ENCODE measurements around the gene COQ8B. TPM values are rescaled to one million over a fixed set of nuclear protein-coding genes. Genes with fewer than 3 reads are reported as not detected.

The COQ8B gene
- total and polyA plus RNA-seq, 2 of the 4 experiments (the other 2 are of a cell fraction): 14.9 to 23.2 TPM

DNA sequence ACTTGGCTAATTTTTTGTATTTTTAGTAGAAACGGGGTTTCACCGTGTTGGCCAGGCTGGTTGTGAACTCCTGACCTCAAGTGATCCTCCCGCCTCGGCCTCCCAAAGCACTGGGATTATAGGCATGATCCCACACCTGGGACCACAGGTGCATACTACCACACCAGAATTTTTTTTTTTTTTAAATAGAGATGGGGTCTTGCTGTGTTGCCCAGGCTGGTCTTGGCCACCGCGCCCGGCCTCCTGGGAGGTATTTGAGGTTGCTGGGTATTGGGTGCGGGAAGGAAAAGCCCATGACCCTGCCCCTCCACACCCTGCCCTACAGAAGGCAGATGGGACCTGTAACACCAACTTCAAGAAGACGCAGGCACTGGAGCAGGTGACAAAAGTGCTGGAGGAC is 20.0 kb upstream of the COQ8B start:
- Histone ChIP-seq H2BK15ac (ENCODE audit: low read depth, low read length) (no peak overlapping the region), H2BK5ac (ENCODE audit: low read depth, low read length, poor library complexity, severe bottlenecking) (no peak overlapping the region), H3K14ac (replicated peaks; ENCODE audit: low read depth, low read length) (no peak overlapping the region), H3K4me3 (ENCODE audit: insufficient read depth, low read depth, low read length) (no peak overlapping the region), H3K27ac (ENCODE audit: insufficient read depth, low read length) (no peak overlapping the region), H3K27me3 (ENCODE audit: control insufficient read depth, insufficient read depth, low read length) (no peaks in the 10 kb centered on the region), H2BK120ac (ENCODE audit: low read depth, low read length) (no peak overlapping the region), H3K79me1 (ENCODE audit: low read depth in 1 of 2, low read length in 2 of 2) (no peaks in the 10 kb centered on the region; a peak in 1 of 4 replicates), H3K9ac (ENCODE audit: low read depth, low read length) (no peak overlapping the region), H2AK9ac (replicated peaks; ENCODE audit: low read depth, low read length, poor library complexity) (no peak overlapping the region), H3K9me1 (ENCODE audit: insufficient read depth, low read length) (no peaks in the 10 kb centered on the region), H3K18ac (ENCODE audit: low read depth, low read length) (no peak overlapping the region), H2BK20ac (ENCODE audit: low read depth, low read length) (no peak overlapping the region), H3K4me2 (ENCODE audit: low read depth, low read length) (no peak overlapping the region), H3K4me1 (ENCODE audit: control insufficient read depth, insufficient read depth, low read length) (no peaks in the 10 kb centered on the region), H2AK5ac (ENCODE audit: low read depth, low read length) (no peak overlapping the region), H3K23ac (ENCODE audit: low read depth, low read length) (no peak overlapping the region), H2AFZ (replicated peaks; ENCODE audit: low read length, poor library complexity) (no peak overlapping the region), H3K4ac (ENCODE audit: low read depth, low read length) (no peak overlapping the region), H3K56ac (ENCODE audit: extremely low read depth, insufficient read depth, low read length) (no peak overlapping the region), H4K20me1 (ENCODE audit: insufficient read depth, low read length) (no peaks in the 10 kb centered on the region), H3K9me3 (ENCODE audit: control insufficient read depth, insufficient read depth, low read length) (no peaks in the 10 kb centered on the region), H4K5ac (ENCODE audit: low read depth, low read length) (no peak overlapping the region), H3K36me3 (ENCODE audit: control insufficient read depth, insufficient read depth, low read length) (peaks cover 53% of the 10 kb centered on the region), H4K91ac (ENCODE audit: insufficient read depth, low read depth, low read length) (no peak overlapping the region), H4K8ac (ENCODE audit: low read depth in 2 of 2, low read length in 2 of 2) (no peak overlapping the region)
- in situ Hi-C loops (cut with MboI; ENCODE audit: low sequenced_read_pairs): no loop called here
- dilution Hi-C loops (cut with HindIII; ENCODE audit: low sequenced_read_pairs, unreplicated experiment): no loop called here
- ChIA-PET CTCF (no interaction called here), POLR2A (ENCODE audit: unreplicated experiment) (no interaction called here)
- ATAC-seq (ENCODE audit: low read depth) (no peak), DNase-seq (no peak)
- no TSS peak for BruUV-seq (replicated peaks)
- TF ChIP-seq CEBPB (IDR thresholded peaks at IDR 0.05; ENCODE audit: low read depth, low read length) (no peak), MXI1 (IDR thresholded peaks at IDR 0.05; ENCODE audit: borderline replicate concordance, low read depth, low read length) (no peak), MAZ (IDR thresholded peaks at IDR 0.05; ENCODE audit: borderline replicate concordance, low read depth, low read length) (no peak), POLR2A (IDR thresholded peaks at IDR 0.05; ENCODE audit: low read depth, low read length) (no peak), NFE2L2 (IDR thresholded peaks at IDR 0.05; ENCODE audit: low read depth, low read length) (no peak), USF2 (IDR thresholded peaks at IDR 0.05; ENCODE audit: low read depth, low read length) (no peak), SMC3 (IDR thresholded peaks at IDR 0.05; ENCODE audit: low read depth, low read length) (no peak)
- TF ChIP-seq, protein P1, sequence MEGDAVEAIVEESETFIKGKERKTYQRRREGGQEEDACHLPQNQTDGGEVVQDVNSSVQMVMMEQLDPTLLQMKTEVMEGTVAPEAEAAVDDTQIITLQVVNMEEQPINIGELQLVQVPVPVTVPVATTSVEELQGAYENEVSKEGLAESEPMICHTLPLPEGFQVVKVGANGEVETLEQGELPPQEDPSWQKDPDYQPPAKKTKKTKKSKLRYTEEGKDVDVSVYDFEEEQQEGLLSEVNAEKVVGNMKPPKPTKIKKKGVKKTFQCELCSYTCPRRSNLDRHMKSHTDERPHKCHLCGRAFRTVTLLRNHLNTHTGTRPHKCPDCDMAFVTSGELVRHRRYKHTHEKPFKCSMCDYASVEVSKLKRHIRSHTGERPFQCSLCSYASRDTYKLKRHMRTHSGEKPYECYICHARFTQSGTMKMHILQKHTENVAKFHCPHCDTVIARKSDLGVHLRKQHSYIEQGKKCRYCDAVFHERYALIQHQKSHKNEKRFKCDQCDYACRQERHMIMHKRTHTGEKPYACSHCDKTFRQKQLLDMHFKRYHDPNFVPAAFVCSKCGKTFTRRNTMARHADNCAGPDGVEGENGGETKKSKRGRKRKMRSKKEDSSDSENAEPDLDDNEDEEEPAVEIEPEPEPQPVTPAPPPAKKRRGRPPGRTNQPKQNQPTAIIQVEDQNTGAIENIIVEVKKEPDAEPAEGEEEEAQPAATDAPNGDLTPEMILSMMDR (conservative IDR thresholded peaks at IDR 0.05; ENCODE audit: low read depth, low read length): no peak
- TF ChIP-seq, protein P2, sequence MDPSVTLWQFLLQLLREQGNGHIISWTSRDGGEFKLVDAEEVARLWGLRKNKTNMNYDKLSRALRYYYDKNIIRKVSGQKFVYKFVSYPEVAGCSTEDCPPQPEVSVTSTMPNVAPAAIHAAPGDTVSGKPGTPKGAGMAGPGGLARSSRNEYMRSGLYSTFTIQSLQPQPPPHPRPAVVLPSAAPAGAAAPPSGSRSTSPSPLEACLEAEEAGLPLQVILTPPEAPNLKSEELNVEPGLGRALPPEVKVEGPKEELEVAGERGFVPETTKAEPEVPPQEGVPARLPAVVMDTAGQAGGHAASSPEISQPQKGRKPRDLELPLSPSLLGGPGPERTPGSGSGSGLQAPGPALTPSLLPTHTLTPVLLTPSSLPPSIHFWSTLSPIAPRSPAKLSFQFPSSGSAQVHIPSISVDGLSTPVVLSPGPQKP (IDR thresholded peaks at IDR 0.05; ENCODE audit: borderline replicate concordance, low read depth, low read length): no peak
- intact Hi-C loops (cut with micrococcal nuclease): no loop called here
- no CpG with 5 or more reads among the region's 9 CpGs for WGBS, 2 experiments (ENCODE audit: extremely low coverage in 2 of 2, insufficient read length in 1 of 2)

Measured in IMR-90 (cell line).